Epithelial cell of esophagus (primary cell): ENCODE results near the gene GALK2.

Experiments
- DNase-seq: peaks from one replicate; pipeline ENCODE4 v3.0.0; 2010; ENCODE audit warnings: low read depth
- H3K4me3 ChIP-seq: 2 replicates; pipeline ENCODE4 v1.5.1; 2011; ENCODE audit warnings: mild to moderate bottlenecking, low read length, control low read depth
- TF ChIP-seq, protein P1 (sequence below): IDR thresholded peaks from 2 replicates; pipeline ENCODE4 v1.5.1; 2011; ENCODE audit warnings: low read depth, mild to moderate bottlenecking, low read length, control low read depth, inconsistent platforms; ENCODE audit not compliant: insufficient read depth; ENCODE audit errors: missing control alignments

GALK2 gene

GRCh38 chr15:49279521-49280456 is 109.7 kb downstream of the GALK2 start:
- TF ChIP-seq, protein P1, sequence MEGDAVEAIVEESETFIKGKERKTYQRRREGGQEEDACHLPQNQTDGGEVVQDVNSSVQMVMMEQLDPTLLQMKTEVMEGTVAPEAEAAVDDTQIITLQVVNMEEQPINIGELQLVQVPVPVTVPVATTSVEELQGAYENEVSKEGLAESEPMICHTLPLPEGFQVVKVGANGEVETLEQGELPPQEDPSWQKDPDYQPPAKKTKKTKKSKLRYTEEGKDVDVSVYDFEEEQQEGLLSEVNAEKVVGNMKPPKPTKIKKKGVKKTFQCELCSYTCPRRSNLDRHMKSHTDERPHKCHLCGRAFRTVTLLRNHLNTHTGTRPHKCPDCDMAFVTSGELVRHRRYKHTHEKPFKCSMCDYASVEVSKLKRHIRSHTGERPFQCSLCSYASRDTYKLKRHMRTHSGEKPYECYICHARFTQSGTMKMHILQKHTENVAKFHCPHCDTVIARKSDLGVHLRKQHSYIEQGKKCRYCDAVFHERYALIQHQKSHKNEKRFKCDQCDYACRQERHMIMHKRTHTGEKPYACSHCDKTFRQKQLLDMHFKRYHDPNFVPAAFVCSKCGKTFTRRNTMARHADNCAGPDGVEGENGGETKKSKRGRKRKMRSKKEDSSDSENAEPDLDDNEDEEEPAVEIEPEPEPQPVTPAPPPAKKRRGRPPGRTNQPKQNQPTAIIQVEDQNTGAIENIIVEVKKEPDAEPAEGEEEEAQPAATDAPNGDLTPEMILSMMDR, result no peak
- no peak overlapping the region for H3K4me3 ChIP-seq
- DNase-seq, result peak; percentile 3

- TF ChIP-seq, protein P1, result no peak
- DNase-seq, result no peak
Observed at GRCh38 chr15:49282366-49282765, 112.3 kb downstream of the GALK2 start.

DNA sequence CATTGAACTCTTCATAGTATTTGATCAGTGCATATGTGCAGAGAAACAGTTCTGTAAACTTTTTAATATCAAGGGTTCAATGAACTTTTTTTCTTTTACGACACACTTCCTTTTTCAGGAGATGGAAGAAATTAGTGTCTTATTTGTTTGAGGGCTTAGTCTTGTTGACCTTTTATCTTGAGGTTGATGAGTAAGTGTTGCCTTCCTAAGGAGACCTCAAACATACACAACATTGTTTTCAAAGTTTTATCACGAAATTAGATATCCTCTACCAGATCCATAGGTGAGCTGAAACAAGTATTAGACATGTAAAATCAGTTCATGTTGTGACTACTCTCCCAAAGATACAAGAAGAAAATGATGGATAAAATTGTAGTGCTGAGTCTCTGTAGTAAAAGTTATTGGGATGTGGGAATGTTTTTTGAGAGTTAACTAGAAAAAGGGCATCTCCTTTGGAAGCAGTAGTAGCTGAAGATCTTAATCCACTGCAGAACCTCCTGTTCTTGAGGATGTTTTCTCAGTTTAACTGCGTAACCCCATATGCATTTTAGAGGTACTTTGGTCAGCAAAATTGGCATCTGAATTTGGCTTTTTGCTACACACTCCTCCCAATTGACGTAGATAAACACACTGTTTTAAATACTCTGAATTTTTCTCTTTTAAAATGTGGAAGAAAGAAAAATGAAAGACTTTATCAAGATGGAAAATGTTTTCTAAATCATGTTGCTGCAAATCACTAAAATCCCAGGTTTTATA is 116.8 kb downstream of the GALK2 start:
- no peak overlapping the region for H3K4me3 ChIP-seq
- TF ChIP-seq, protein P1, result no peak
- no peak for DNase-seq

More at GRCh38 chr15:49282366-49282765, 112.3 kb downstream of the GALK2 start:
- no peak overlapping the region for H3K4me3 ChIP-seq

GRCh38 chr15:49287481-49287880 is 117.4 kb downstream of the GALK2 start:
- no peak overlapping the region for H3K4me3 ChIP-seq
- no peak for DNase-seq
- TF ChIP-seq, protein P1, result no peak

GRCh38 chr15:49288391-49288790 is 118.3 kb downstream of the GALK2 start:
- TF ChIP-seq, protein P1, result no peak
- no peak for DNase-seq
- H3K4me3 ChIP-seq, result no peak overlapping the region

DNA sequence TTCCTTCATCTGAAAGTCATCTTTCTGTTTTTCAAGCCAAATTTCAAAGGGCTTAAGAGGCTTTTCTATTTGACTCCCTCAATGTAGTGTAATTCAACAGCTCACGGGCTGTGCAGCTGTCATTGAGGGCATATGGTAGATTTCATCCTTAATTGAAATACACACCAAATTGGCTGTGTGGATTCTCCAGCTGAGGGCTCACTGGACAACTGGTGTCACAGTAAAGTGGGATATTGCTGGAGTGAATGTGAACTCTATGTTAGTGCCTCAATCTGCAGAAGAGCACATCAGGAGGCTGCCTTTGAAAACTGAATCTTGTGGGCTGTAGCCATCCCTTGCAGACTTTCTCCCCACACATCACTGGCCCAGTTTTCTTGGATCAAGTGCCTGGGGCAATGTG is 120.1 kb downstream of the GALK2 start:
- DNase-seq, result no peak
- TF ChIP-seq, protein P1, result no peak
- no peak overlapping the region for H3K4me3 ChIP-seq
